BJ (cell line): ENCODE data around the gene COG2. TPM values are rescaled to one million over a fixed set of nuclear protein-coding genes. Genes with fewer than 3 reads are reported as not detected.

Source experiments
- CTCF ChIA-PET: fragments of 350-600 bp; formaldehyde crosslinking; extraction: SDS; loops from one replicate; lab custom pipeline; 2021; ENCODE audit warnings: antibody characterized with exemption, inconsistent platforms; lab: Yijun Ruan, JAX
- POLR2A ChIA-PET: fragments of 300-600 bp; sonication (Branson Sonifier 250); formaldehyde crosslinking; extraction: SDS; loops from one replicate; lab custom pipeline; 2021; ENCODE audit warnings: antibody characterized with exemption; lab: Charles Lee
- DNase-seq: peaks from one replicate; pipeline ENCODE4 v3.0.0-alpha.2; 2011; ENCODE audit warnings: low read depth
- H3K27me3 ChIP-seq: 2 replicates; pipeline ENCODE4 v1.6.0; 2011; ENCODE audit warnings: low read length; ENCODE audit not compliant: control insufficient read depth, insufficient read depth
- H3K36me3 ChIP-seq: 2 replicates; pipeline ENCODE4 v1.5.1; 2011; ENCODE audit warnings: low read length; ENCODE audit not compliant: control insufficient read depth, insufficient read depth
- H3K4me3 ChIP-seq: 2 replicates; pipeline ENCODE4 v1.5.1; 2011; ENCODE audit warnings: low read depth, mild to moderate bottlenecking, control low read depth, low read length
- polyA plus RNA-seq: library from polyadenylated mRNA; depleted of rRNA; stranded (reverse); fragments of >200 nt; gene quantifications from 2 replicates; pipeline ENCODE4 v1.2.3, GENCODE V29; 2011
- TF ChIP-seq, protein P1 (sequence below): IDR thresholded peaks from 2 replicates; pipeline ENCODE4 v1.5.1; 2011; ENCODE audit warnings: low read depth, mild to moderate bottlenecking, control low read depth, inconsistent platforms, low read length, moderate library complexity; ENCODE audit not compliant: insufficient read depth

COG2 gene
- polyA plus RNA-seq, 1 experiment = 12.0 TPM

GRCh38 chr1:230708631-230709580 lies 66.6 kb downstream of the COG2 start:
- no peak for DNase-seq
- TF ChIP-seq, protein P1, sequence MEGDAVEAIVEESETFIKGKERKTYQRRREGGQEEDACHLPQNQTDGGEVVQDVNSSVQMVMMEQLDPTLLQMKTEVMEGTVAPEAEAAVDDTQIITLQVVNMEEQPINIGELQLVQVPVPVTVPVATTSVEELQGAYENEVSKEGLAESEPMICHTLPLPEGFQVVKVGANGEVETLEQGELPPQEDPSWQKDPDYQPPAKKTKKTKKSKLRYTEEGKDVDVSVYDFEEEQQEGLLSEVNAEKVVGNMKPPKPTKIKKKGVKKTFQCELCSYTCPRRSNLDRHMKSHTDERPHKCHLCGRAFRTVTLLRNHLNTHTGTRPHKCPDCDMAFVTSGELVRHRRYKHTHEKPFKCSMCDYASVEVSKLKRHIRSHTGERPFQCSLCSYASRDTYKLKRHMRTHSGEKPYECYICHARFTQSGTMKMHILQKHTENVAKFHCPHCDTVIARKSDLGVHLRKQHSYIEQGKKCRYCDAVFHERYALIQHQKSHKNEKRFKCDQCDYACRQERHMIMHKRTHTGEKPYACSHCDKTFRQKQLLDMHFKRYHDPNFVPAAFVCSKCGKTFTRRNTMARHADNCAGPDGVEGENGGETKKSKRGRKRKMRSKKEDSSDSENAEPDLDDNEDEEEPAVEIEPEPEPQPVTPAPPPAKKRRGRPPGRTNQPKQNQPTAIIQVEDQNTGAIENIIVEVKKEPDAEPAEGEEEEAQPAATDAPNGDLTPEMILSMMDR = no peak
- Histone ChIP-seq H3K4me3 (no peak overlapping the region), H3K36me3 (no peaks in the 10 kb centered on the region), H3K27me3 (no peaks in the 10 kb centered on the region)
- POLR2A ChIA-PET = no interaction called here
- CTCF ChIA-PET = no interaction called here

DNA sequence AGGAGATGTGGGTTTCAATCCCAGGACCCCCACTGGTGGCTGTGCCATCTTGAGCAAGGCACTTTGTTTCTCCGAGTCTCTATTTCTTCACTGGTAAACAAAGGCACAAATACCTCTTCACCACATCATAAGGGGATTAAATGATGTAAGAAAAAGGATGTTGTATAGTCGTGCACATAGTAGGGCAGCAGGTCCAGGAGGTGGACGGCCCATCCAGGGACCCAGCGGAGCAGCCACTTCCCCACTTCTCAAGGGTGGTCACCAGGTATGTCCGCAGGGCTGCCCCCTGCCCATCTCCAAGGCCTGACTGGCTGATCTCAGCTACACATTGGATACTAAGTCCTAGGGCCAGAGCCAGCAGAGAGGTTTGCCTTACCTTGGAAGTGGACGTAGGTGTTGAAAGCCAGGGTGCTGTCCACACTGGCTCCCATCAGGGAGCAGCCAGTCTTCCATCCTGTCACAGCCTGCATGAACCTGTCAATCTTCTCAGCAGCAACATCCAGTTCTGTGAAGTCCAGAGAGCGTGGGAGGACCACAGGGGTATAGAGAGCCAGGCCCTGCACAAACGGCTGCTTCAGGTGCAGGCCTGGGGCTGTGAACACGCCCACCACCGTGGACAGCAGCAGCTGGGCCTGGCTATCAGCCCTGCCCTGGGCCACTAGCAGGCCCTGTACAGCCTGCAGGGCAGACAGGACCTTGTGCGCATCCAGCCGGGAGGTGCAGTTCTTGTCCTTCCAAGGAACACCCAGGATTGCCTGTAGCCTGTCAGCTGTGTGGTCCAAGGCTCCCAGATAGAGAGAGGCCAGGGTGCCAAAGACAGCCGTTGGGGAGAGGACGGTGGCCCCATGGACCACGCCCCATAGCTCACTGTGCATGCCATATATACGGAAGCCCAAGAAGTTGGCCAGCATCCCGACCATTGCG lies 67.6 kb downstream of the COG2 start:
- ChIA-PET POLR2A (no interaction called here), CTCF (interaction anchor here (1.5 kb wide), 1 partner anchor 12 kb away, joined by 3 read pairs; no protein-coding TSS in a partner anchor)
- Histone ChIP-seq H3K27me3 (no peaks in the 10 kb centered on the region), H3K36me3 (no peaks in the 10 kb centered on the region), H3K4me3 (no peak overlapping the region)
- no peak for DNase-seq
- TF ChIP-seq, protein P1 = no peak

- no peaks in the 10 kb centered on the region for H3K36me3 ChIP-seq
- ChIA-PET POLR2A (no interaction called here), CTCF (interaction anchor here (1.5 to 1.7 kb wide), 2 partner anchors 11 to 21 kb away, joined by 3 to 4 read pairs; no protein-coding TSS in a partner anchor)
- TF ChIP-seq, protein P1 = no peak
- no peaks in the 10 kb centered on the region for H3K27me3 ChIP-seq
- no peak for DNase-seq
- H3K4me3 ChIP-seq = no peak overlapping the region
Observed at GRCh38 chr1:230710543-230710904, 68.2 kb downstream of the COG2 start.

- POLR2A ChIA-PET = no interaction called here
- Histone ChIP-seq H3K36me3 (no peaks in the 10 kb centered on the region), H3K27me3 (no peaks in the 10 kb centered on the region), H3K4me3 (no peak overlapping the region)
- CTCF ChIA-PET = interaction anchor here (0.8 to 1.7 kb wide), 3 partner anchors 9 to 22 kb away, joined by 3 to 4 read pairs (median 3); no protein-coding TSS in a partner anchor
- TF ChIP-seq, protein P1 = no peak
- DNase-seq = no peak
Observed at GRCh38 chr1:230711245-230711644, 69.0 kb downstream of the COG2 start.
